OCI-LY1 (cell line): ENCODE results near the gene SNRNP27.

Experiments used
- EZH2 ChIP-seq: fragments of 200-600 bp; sonication (generic), shearing (Covaris generic); IDR thresholded peaks from 2 replicates; pipeline ENCODE4 v1.8.0; 2017; ENCODE audit warnings: borderline replicate concordance, mixed run types, mild to moderate bottlenecking, antibody characterized with exemption, low read length, moderate library complexity, mixed read lengths
- TF ChIP-seq, protein P1 (sequence below): fragments of 200-600 bp; sonication (generic), shearing (Covaris generic); IDR thresholded peaks from 2 replicates; pipeline ENCODE4 v1.5.1; 2017; ENCODE audit warnings: mild to moderate bottlenecking, antibody characterized with exemption, low read length, moderate library complexity, mixed read lengths

- TF ChIP-seq, protein P1, sequence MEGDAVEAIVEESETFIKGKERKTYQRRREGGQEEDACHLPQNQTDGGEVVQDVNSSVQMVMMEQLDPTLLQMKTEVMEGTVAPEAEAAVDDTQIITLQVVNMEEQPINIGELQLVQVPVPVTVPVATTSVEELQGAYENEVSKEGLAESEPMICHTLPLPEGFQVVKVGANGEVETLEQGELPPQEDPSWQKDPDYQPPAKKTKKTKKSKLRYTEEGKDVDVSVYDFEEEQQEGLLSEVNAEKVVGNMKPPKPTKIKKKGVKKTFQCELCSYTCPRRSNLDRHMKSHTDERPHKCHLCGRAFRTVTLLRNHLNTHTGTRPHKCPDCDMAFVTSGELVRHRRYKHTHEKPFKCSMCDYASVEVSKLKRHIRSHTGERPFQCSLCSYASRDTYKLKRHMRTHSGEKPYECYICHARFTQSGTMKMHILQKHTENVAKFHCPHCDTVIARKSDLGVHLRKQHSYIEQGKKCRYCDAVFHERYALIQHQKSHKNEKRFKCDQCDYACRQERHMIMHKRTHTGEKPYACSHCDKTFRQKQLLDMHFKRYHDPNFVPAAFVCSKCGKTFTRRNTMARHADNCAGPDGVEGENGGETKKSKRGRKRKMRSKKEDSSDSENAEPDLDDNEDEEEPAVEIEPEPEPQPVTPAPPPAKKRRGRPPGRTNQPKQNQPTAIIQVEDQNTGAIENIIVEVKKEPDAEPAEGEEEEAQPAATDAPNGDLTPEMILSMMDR, result no peak
- no peak for TF ChIP-seq EZH2
Measured at GRCh38 chr2:69944756-69945155, 51.0 kb downstream of the SNRNP27 start.
